AG09309 (cell line): ENCODE results near the gene SAPCD1.

Source experiments
- DNase-seq: peaks from one replicate; pipeline ENCODE4 v3.0.0-alpha.2; 2010; ENCODE audit warnings: low read depth
- H3K4me3 ChIP-seq: 2 replicates; pipeline ENCODE4 v1.5.1; 2011; ENCODE audit warnings: mild to moderate bottlenecking, low read depth, low read length, moderate library complexity; ENCODE audit not compliant: control insufficient read depth
- TF ChIP-seq, protein P1 (sequence below): IDR thresholded peaks from 2 replicates; pipeline ENCODE4 v1.5.1; 2011; ENCODE audit warnings: mild to moderate bottlenecking, low read depth, low read length, inconsistent platforms; ENCODE audit not compliant: insufficient read depth, control insufficient read depth; ENCODE audit errors: missing control alignments

SAPCD1 gene

DNA sequence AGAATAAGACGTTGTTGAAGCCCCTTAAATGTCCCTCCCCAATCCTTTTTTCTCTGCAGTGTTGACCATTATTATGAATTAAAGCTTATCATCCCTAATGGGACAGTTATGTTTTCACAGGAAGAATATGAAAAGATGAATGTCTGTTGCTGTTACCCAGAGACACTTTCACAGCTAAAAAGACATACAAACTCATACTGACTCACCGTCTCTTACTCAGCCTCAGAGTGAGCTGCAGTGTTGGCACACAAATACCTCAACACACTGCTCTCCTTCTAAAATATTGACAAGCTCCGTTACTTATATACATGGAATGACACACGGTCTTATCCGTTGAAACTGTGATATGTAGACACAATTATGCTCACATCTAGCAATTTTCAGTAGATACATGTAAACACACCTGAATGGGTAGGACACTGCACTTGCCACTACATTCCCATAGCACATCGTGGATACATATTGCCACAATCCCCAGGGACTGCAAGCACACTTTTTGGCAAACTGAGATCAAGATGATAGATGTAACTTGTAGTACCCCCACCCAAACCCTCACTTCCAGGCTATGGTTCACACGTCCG is 9.6 kb upstream of the SAPCD1 start:
- TF ChIP-seq, protein P1, sequence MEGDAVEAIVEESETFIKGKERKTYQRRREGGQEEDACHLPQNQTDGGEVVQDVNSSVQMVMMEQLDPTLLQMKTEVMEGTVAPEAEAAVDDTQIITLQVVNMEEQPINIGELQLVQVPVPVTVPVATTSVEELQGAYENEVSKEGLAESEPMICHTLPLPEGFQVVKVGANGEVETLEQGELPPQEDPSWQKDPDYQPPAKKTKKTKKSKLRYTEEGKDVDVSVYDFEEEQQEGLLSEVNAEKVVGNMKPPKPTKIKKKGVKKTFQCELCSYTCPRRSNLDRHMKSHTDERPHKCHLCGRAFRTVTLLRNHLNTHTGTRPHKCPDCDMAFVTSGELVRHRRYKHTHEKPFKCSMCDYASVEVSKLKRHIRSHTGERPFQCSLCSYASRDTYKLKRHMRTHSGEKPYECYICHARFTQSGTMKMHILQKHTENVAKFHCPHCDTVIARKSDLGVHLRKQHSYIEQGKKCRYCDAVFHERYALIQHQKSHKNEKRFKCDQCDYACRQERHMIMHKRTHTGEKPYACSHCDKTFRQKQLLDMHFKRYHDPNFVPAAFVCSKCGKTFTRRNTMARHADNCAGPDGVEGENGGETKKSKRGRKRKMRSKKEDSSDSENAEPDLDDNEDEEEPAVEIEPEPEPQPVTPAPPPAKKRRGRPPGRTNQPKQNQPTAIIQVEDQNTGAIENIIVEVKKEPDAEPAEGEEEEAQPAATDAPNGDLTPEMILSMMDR = no peak
- DNase-seq = no peak

GRCh38 chr6:31758281-31758680 is 4.2 kb upstream of the SAPCD1 start:
- no peak for DNase-seq
- TF ChIP-seq, protein P1 = no peak
- no peak overlapping the region for H3K4me3 ChIP-seq

More for the DNA sequence above, 9.6 kb upstream of the SAPCD1 start:
- H3K4me3 ChIP-seq = no peak overlapping the region

GRCh38 chr6:31760790-31761189 is 1.7 kb upstream of the SAPCD1 start:
- TF ChIP-seq, protein P1 = no peak
- H3K4me3 ChIP-seq = no peak overlapping the region
- no peak for DNase-seq

DNA sequence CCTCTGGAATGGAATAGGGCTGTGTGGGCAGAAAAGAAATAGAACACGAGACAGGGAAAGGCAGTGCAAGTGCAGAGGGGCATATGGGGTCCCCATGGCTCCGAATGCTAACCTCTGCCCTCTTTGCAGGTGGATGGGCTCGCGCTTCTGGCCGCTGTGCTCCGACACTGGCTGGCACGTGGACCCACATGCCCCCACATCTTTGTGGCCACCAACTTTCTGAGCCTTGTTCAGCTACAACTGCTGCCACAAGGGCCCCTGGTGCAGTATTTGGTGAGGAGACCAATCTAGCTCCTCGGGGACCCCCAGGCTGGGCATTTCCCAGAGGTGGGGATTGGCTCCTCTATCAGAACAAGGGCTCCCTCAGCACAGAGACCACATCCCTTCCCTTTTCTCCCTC is 1.1 kb upstream of the SAPCD1 start:
- DNase-seq = no peak
- H3K4me3 ChIP-seq = no peak overlapping the region
- TF ChIP-seq, protein P1 = no peak

GRCh38 chr6:31762878-31763618 is 592 bp downstream of the SAPCD1 start:
- TF ChIP-seq, protein P1 = no peak
- H3K4me3 ChIP-seq = no peak overlapping the region
- no peak for DNase-seq

DNA sequence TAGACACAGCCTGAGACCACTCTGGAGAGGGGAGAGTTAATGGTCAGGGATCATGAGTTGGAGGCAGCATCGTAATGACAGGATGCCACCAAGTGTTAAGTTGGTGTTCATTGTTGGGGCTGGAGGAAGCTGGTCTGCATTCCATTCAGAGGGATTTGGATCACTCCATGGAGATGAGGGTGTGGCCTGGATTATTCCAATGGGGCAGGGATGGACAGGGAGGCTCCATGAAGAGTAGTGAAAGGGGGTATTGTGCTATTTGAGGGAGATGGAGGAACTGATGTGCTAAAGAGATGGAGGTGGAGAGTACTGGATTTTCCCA is 1.1 kb downstream of the SAPCD1 start:
- no peak overlapping the region for H3K4me3 ChIP-seq
- DNase-seq = no peak
- TF ChIP-seq, protein P1 = no peak
